Lung (tissue), 12 donors: ENCODE measurements around the gene ANKS1B. TPM values are rescaled to one million over a fixed set of nuclear protein-coding genes. Genes with fewer than 3 reads are reported as not detected.

Source experiments
- ATAC-seq: fragments of 200-7000 bp; cut with Tn5 transposase; one replicate; pipeline ENCODE4 v1.9.1; 2020; ENCODE audit warnings: moderate number of reproducible peaks; ENCODE audit not compliant: insufficient read depth, low FRiP score
- DNase-seq, 3 donors: peaks; one replicate each; pipeline ENCODE4 v3.0.0-alpha.2; 2013 to 2017
- H3K27ac ChIP-seq, 2 donors: one replicate each; pipeline ENCODE4 v1.5.1; 2013; ENCODE audit warnings: mild to moderate bottlenecking in 2 of 2, moderate library complexity in 2 of 2, control low read depth in 1 of 2, inconsistent platforms in 1 of 2, low read depth in 1 of 2, low read length in 1 of 2
- H3K27me3 ChIP-seq, 3 donors: one replicate each; pipeline ENCODE4 v1.5.1; 2013; ENCODE audit warnings: low read length in 2 of 3; ENCODE audit not compliant: control insufficient read depth in 3 of 3, insufficient read depth in 3 of 3
- H3K36me3 ChIP-seq, 4 donors: one replicate each; pipeline ENCODE4 v1.5.1; 2013; ENCODE audit warnings: low read length in 4 of 4, mild to moderate bottlenecking in 1 of 4, moderate library complexity in 1 of 4; ENCODE audit not compliant: control insufficient read depth in 4 of 4, insufficient read depth in 4 of 4
- H3K4me1 ChIP-seq, 5 donors: one replicate each; pipeline ENCODE4 v1.5.1; 2013; ENCODE audit warnings: low read length in 5 of 5, mild to moderate bottlenecking in 2 of 5, moderate library complexity in 1 of 5; ENCODE audit not compliant: control insufficient read depth in 5 of 5, insufficient read depth in 5 of 5
- H3K4me3 ChIP-seq: one replicate; pipeline ENCODE4 v1.5.1; 2013; ENCODE audit warnings: mild to moderate bottlenecking, control low read depth, moderate library complexity
- H3K9ac ChIP-seq, 2 donors: one replicate each; pipeline ENCODE4 v1.5.1; 2013; ENCODE audit warnings: low read length in 2 of 2, control low read depth in 1 of 2; ENCODE audit not compliant: insufficient read depth in 1 of 2
- H3K9me3 ChIP-seq, 4 donors: one replicate each; pipeline ENCODE4 v1.5.1; 2013; ENCODE audit warnings: low read length in 3 of 4, mild to moderate bottlenecking in 1 of 4, moderate library complexity in 1 of 4; ENCODE audit not compliant: control insufficient read depth in 4 of 4, insufficient read depth in 3 of 4
- WGBS, 2 donors: extraction: QIAGEN DNeasy Blood & Tissue Kit; methylation state at CpG; one replicate each; pipeline ENCODE4 v1.1.7; 2013; 5-methylcytosine and 5-hydroxymethylcytosine counted together
- polyA plus RNA-seq, 2 donors: library from polyadenylated mRNA; stranded (reverse); fragments of 200-250 nt; gene quantifications; one replicate each; pipeline ENCODE4 v1.2.1, GENCODE V29; 2013
- total RNA-seq, 2 donors: library from RNA; depleted of rRNA in 1 of 2; stranded (reverse); fragments of >200 nt in 1 of 2; gene quantifications; one replicate each; pipeline ENCODE4 v1.2.1, GENCODE V29; 2014 to 2021
- TF ChIP-seq, protein P1 (sequence below): IDR thresholded peaks from 2 replicates; pipeline ENCODE4 v1.5.1; 2012; ENCODE audit warnings: mild to moderate bottlenecking; ENCODE audit errors: control extremely low read depth, extremely low read depth
- donor health status: control.
- donor health status: control.
- donor health status: Bipolar disorder and iron deficiency.
- donor health status: healthy.
- donor health status: DM: yes; HTN: yes; CAD: no.

The ANKS1B gene
- total and polyA plus RNA-seq, 4 donors, result 0.32 to 10.3 (median 3.7) TPM

DNA sequence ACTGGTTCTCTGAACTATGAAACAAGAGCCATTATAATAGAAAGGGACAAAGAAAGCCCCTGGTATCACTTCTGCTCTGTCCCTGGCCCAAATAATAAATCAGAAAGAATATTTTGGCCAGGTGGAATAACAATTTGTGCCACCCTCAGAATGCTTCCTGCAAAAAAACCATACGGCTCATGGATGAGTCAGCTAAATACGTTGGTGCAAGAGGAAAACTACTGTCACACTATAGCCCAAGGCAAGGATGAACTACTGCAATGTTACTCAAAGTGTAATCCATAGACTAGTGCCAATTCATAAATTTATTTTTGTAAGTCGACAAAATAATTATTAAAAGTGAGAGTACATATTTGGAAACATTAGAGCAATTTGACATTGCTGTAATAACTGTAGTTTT lies 68.2 kb downstream of the ANKS1B start:
- DNase-seq (no peak), ATAC-seq (no peak)
- no peak overlapping the region for H3K27ac ChIP-seq
- 72 to 81% methylated on average over 3 of the region's 3 CpGs for WGBS, 2 donors
- H3K36me3 ChIP-seq, result no peaks in the 10 kb centered on the region
- no peak overlapping the region for H3K9ac ChIP-seq
- no peaks in the 10 kb centered on the region for H3K27me3 ChIP-seq
- TF ChIP-seq, protein P1, sequence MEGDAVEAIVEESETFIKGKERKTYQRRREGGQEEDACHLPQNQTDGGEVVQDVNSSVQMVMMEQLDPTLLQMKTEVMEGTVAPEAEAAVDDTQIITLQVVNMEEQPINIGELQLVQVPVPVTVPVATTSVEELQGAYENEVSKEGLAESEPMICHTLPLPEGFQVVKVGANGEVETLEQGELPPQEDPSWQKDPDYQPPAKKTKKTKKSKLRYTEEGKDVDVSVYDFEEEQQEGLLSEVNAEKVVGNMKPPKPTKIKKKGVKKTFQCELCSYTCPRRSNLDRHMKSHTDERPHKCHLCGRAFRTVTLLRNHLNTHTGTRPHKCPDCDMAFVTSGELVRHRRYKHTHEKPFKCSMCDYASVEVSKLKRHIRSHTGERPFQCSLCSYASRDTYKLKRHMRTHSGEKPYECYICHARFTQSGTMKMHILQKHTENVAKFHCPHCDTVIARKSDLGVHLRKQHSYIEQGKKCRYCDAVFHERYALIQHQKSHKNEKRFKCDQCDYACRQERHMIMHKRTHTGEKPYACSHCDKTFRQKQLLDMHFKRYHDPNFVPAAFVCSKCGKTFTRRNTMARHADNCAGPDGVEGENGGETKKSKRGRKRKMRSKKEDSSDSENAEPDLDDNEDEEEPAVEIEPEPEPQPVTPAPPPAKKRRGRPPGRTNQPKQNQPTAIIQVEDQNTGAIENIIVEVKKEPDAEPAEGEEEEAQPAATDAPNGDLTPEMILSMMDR, result no peak
- H3K4me1 ChIP-seq, result no peaks in the 10 kb centered on the region
- no peak overlapping the region for H3K4me3 ChIP-seq
- H3K9me3 ChIP-seq, result no peaks in the 10 kb centered on the region

DNA sequence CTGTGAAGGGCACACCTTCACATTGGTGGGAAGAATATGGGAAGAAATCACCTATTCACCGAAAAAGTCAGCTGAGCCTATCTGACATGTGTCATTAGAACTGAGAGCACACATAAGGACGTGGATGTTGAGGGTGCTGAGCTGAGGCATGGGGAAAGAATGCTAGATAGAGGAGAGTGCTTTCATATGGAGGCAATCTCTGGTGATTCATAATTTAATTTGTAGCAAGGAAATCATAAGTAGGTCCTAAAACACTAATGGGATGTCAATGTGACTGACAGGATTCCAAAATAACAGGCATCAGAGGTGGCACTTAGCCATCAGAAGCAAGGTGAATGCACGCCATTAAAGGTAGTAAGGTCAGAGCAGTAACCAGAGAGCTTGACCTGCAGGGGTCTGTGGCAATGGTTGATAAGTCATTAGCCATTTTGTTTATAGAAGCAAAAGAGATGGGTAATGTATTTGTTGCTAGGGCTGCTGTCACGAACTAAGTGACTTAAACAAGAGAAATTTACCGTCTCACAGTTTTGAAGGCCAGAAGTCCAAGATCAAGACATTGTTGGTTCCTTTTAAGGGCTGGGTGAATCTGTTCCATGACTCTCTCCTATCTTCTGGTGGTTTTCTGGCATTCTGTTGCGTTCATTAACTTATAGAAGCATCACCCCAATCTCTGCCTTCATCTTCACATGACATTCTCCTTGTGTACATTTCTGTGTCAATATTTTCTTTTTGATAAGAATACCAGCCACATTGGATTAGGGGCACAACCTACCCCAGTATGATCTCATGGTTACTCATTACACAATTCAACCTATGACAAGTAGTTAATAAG lies 69.3 kb downstream of the ANKS1B start:
- TF ChIP-seq, protein P1, result no peak
- Histone ChIP-seq H3K9ac (no peak overlapping the region), H3K27me3 (no peaks in the 10 kb centered on the region), H3K36me3 (no peaks in the 10 kb centered on the region), H3K9me3 (no peaks in the 10 kb centered on the region), H3K4me1 (no peaks in the 10 kb centered on the region), H3K27ac (no peak overlapping the region), H3K4me3 (no peak overlapping the region)
- no peak for DNase-seq
- WGBS, 2 donors, result 89 to 91% methylated on average over 6 of the region's 6 CpGs
- no peak for ATAC-seq

DNA sequence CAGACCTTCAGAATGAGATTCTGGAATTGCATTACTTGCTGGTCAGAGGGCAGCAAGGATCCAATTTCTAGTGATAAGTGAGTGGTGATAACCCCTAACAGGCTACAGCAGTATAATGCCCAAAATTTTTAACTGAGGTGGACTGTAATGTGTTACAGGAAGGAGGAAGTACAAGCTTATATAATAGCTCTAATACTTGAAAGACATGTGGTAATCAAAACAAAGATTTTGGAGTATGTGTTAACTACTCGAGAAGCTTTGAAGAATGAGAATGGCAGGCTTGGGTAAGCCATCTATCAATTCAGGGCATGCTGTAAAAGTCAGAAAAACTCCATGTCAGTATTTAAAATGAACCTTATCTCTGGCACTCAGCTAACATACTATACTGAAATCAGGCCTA lies 70.5 kb downstream of the ANKS1B start:
- Histone ChIP-seq H3K27ac (no peak overlapping the region), H3K9ac (no peak overlapping the region), H3K27me3 (no peaks in the 10 kb centered on the region), H3K9me3 (no peaks in the 10 kb centered on the region), H3K36me3 (no peaks in the 10 kb centered on the region), H3K4me1 (no peaks in the 10 kb centered on the region), H3K4me3 (no peak overlapping the region)
- no peak for DNase-seq
- 19 to 35% methylated on average over 1 of the region's 1 CpG for WGBS, 2 donors
- no peak for ATAC-seq
- TF ChIP-seq, protein P1, result no peak

DNA sequence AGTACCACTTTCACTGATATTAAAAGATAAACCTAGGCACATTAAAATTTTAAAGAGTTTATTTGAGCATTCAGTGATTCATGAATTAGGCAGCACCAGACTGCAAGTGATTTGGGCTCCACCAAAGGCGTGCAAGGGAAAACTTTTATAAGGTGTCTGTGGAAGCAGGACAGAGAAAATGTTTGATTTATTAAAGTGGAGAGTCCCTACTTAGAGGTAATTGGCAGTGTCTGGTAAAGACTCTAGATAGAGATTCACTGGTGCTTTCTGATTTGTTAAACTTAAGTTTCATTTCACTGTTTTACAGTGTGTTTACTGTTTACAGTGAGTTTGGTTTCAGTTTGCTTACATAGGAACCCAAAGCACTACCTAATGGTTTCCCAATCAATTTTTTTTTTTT lies 72.8 kb downstream of the ANKS1B start:
- no peaks in the 10 kb centered on the region for H3K36me3 ChIP-seq
- DNase-seq, result no peak
- ATAC-seq, result no peak
- H3K27me3 ChIP-seq, result no peaks in the 10 kb centered on the region
- TF ChIP-seq, protein P1, result no peak
- no peak overlapping the region for H3K9ac ChIP-seq
- H3K27ac ChIP-seq, result no peak overlapping the region
- H3K4me1 ChIP-seq, result no peaks in the 10 kb centered on the region
- WGBS, 2 donors, result 85 to 94% methylated on average over 1 of the region's 1 CpG
- H3K9me3 ChIP-seq, result no peaks in the 10 kb centered on the region
- no peak overlapping the region for H3K4me3 ChIP-seq
